Esophagus (tissue), 2 donors: ENCODE measurements around the gene CLDN3. TPM values are rescaled to one million over a fixed set of nuclear protein-coding genes. Genes with fewer than 3 reads are reported as not detected.
A peak's percentile ranks its signal among the peaks of the same experiment; 100 is the strongest.
"Not testable (repeated sequence)": the region's sequence is repeated elsewhere in the genome, so short reads cannot be mapped to it uniquely, and the experiment has no call there.

Source experiments
- H3K27ac ChIP-seq, 2 donors: one replicate each; pipeline ENCODE4 v1.5.1; 2013; ENCODE audit warnings: low read depth in 2 of 2, mild to moderate bottlenecking in 2 of 2, inconsistent platforms in 1 of 2, low read length in 1 of 2, moderate library complexity in 1 of 2
- H3K27me3 ChIP-seq, 2 donors: one replicate each; pipeline ENCODE4 v1.6.1; 2013; ENCODE audit warnings: low read length in 2 of 2, control low read depth in 1 of 2, mild to moderate bottlenecking in 1 of 2; ENCODE audit not compliant: insufficient read depth in 2 of 2, control insufficient read depth in 1 of 2
- H3K36me3 ChIP-seq, 2 donors: one replicate each; pipeline ENCODE4 v1.6.1; 2013; ENCODE audit warnings: low read length in 1 of 2; ENCODE audit not compliant: control insufficient read depth in 2 of 2, insufficient read depth in 2 of 2
- H3K4me1 ChIP-seq, 2 donors: one replicate each; pipeline ENCODE4 v1.6.1; 2013; ENCODE audit warnings: low read length in 1 of 2; ENCODE audit not compliant: control insufficient read depth in 2 of 2, insufficient read depth in 2 of 2
- H3K4me3 ChIP-seq, 2 donors: one replicate each; pipeline ENCODE4 v1.5.1; 2013; ENCODE audit warnings: low read length in 2 of 2, mild to moderate bottlenecking in 2 of 2, low read depth in 1 of 2, moderate library complexity in 1 of 2
- H3K9me3 ChIP-seq, 2 donors: one replicate each; pipeline ENCODE4 v1.6.1; 2013; ENCODE audit warnings: mild to moderate bottlenecking in 2 of 2, low read depth in 1 of 2, low read length in 1 of 2, moderate library complexity in 1 of 2; ENCODE audit not compliant: control insufficient read depth in 2 of 2, insufficient read depth in 1 of 2
- WGBS, 2 donors: extraction: QIAGEN DNeasy Blood & Tissue Kit; methylation state at CpG; one replicate each; pipeline ENCODE4 v1.1.7; 2013; 5-methylcytosine and 5-hydroxymethylcytosine counted together
- polyA plus RNA-seq, 2 donors: library from polyadenylated mRNA; stranded (reverse); fragments of 200-250 nt; gene quantifications; one replicate each; pipeline ENCODE4 v1.2.3, GENCODE V29; 2013
- donor health status: healthy with polysubstance abuse.
- donor health status: Bipolar disorder and iron deficiency.

CLDN3 gene
- polyA plus RNA-seq, 2 donors = 0.14 to 0.26 TPM

GRCh38 chr7:73727952-73728351 lies 42.1 kb downstream of the CLDN3 start:
- no peaks in the 10 kb centered on the region for H3K27me3 ChIP-seq
- no peaks in the 10 kb centered on the region for H3K36me3 ChIP-seq
- WGBS, 2 donors = 75 to 77% methylated on average over 3 of the region's 3 CpGs
- no peak overlapping the region for H3K4me3 ChIP-seq
- H3K4me1 ChIP-seq = peaks cover 0 to 2% of the 10 kb centered on the region in 2 donors
- no peaks in the 10 kb centered on the region for H3K9me3 ChIP-seq
- H3K27ac ChIP-seq = no peak overlapping the region

GRCh38 chr7:73726083-73726466 lies 44.0 kb downstream of the CLDN3 start:
- 41 to 65% methylated on average over 1 of the region's 1 CpG for WGBS, 2 donors
- H3K36me3 ChIP-seq = no peaks in the 10 kb centered on the region
- peaks cover 0 to 4% of the 10 kb centered on the region in 2 donors for H3K4me1 ChIP-seq

GRCh38 chr7:73723813-73724212 lies 46.3 kb downstream of the CLDN3 start:
- Histone ChIP-seq H3K4me1 (peaks cover 3 to 4% of the 10 kb centered on the region in 2 donors), H3K4me3 (no peak overlapping the region), H3K27me3 (no peaks in the 10 kb centered on the region), H3K36me3 (no peaks in the 10 kb centered on the region), H3K9me3 (no peaks in the 10 kb centered on the region), H3K27ac (no peak overlapping the region)
- 89 to 91% methylated on average over 3 of the region's 3 CpGs for WGBS, 2 donors

More at GRCh38 chr7:73726083-73726466, 44.0 kb downstream of the CLDN3 start:
- Histone ChIP-seq H3K4me3 (no peak overlapping the region), H3K27ac (no peak overlapping the region), H3K9me3 (no peaks in the 10 kb centered on the region), H3K27me3 (no peaks in the 10 kb centered on the region)

GRCh38 chr7:73722785-73723184 lies 47.3 kb downstream of the CLDN3 start:
- Histone ChIP-seq H3K27ac (no peak overlapping the region), H3K9me3 (no peaks in the 10 kb centered on the region), H3K27me3 (no peaks in the 10 kb centered on the region), H3K36me3 (no peaks in the 10 kb centered on the region), H3K4me1 (peaks cover 4 to 7% of the 10 kb centered on the region in 2 donors), H3K4me3 (no peak overlapping the region)
- 58 to 72% methylated on average over 6 of the region's 6 CpGs for WGBS, 2 donors

GRCh38 chr7:73722182-73722581 lies 47.9 kb downstream of the CLDN3 start:
- 64 to 73% methylated on average over 4 of the region's 4 CpGs for WGBS, 2 donors
- not testable (repeated sequence) for H3K4me3 ChIP-seq, H3K27ac ChIP-seq, H3K9me3 ChIP-seq, H3K36me3 ChIP-seq, H3K27me3 ChIP-seq
- H3K4me1 ChIP-seq = peaks cover 4 to 11% of the 10 kb centered on the region in 2 donors

GRCh38 chr7:73721377-73721817 lies 48.7 kb downstream of the CLDN3 start:
- WGBS, 2 donors = 39 to 60% methylated on average over 3 of the region's 3 CpGs
- Histone ChIP-seq H3K27me3 (no peaks in the 10 kb centered on the region), H3K27ac (no peak overlapping the region), H3K9me3 (no peaks in the 10 kb centered on the region), H3K4me1 (peaks cover 4 to 11% of the 10 kb centered on the region in 2 donors), H3K36me3 (no peaks in the 10 kb centered on the region), H3K4me3 (no peak overlapping the region)

- 96% methylated on average over 9 of the region's 9 CpGs for WGBS, 2 donors
Measured at GRCh38 chr7:73720443-73720842, 49.6 kb downstream of the CLDN3 start.

GRCh38 chr7:73719806-73720169 lies 50.3 kb downstream of the CLDN3 start:
- H3K4me3 ChIP-seq = peak overlapping the region in 1 of 2 donors; percentile 50
- peak overlapping the region in 1 of 2 donors; percentile 37 for H3K27ac ChIP-seq
- no peaks in the 10 kb centered on the region for H3K36me3 ChIP-seq
- H3K4me1 ChIP-seq = peaks cover 5 to 15% of the 10 kb centered on the region in 2 donors
- no peaks in the 10 kb centered on the region for H3K27me3 ChIP-seq
- H3K9me3 ChIP-seq = no peaks in the 10 kb centered on the region
- 10 to 11% methylated on average over 16 of the region's 16 CpGs for WGBS, 2 donors

More at GRCh38 chr7:73720443-73720842, 49.6 kb downstream of the CLDN3 start:
- not testable (repeated sequence) for H3K36me3 ChIP-seq, H3K27me3 ChIP-seq, H3K9me3 ChIP-seq, H3K27ac ChIP-seq, H3K4me3 ChIP-seq
- H3K4me1 ChIP-seq = peaks cover 5 to 15% of the 10 kb centered on the region in 2 donors

Other genes with a start within 250 kb of the CLDN3 start
- gene BAZ1B, start 248.0 kb downstream of the CLDN3 start, polyA plus RNA-seq = 10 to 100 TPM; 10.9 to 11.8 TPM
- 10 to 100 TPM; 30.0 to 43.5 TPM for gene BCL7B, start 212.6 kb downstream of the CLDN3 start, polyA plus RNA-seq
- 10 to 100 TPM in 1 of 2 donors, 1 to 10 TPM in 1; 7.6 to 13.7 TPM for gene TBL2, start 191.7 kb downstream of the CLDN3 start, polyA plus RNA-seq
- gene MLXIPL, start 145.7 kb downstream of the CLDN3 start, polyA plus RNA-seq = 1 to 10 TPM; 2.5 to 4.5 TPM
- under 1 TPM; 0.45 to 0.75 TPM for gene VPS37D, start 102.4 kb downstream of the CLDN3 start, polyA plus RNA-seq
- 1 to 10 TPM; 3.9 to 6.1 TPM for gene DNAJC30, start 86.8 kb downstream of the CLDN3 start, polyA plus RNA-seq
- 10 to 100 TPM; 39.9 to 43.5 TPM for gene BUD23, start 86.7 kb downstream of the CLDN3 start, polyA plus RNA-seq
- 1 to 10 TPM; 1.6 to 2.4 TPM for gene STX1A, start 50.6 kb downstream of the CLDN3 start, polyA plus RNA-seq
- gene ABHD11, start 31.5 kb downstream of the CLDN3 start, polyA plus RNA-seq = 10 to 100 TPM; 22.6 to 28.3 TPM
- gene CLDN4, start 60.7 kb upstream of the CLDN3 start, polyA plus RNA-seq = 100 to 1,000 TPM; 124 to 233 TPM
- gene METTL27, start 72.2 kb upstream of the CLDN3 start, polyA plus RNA-seq = 1 to 10 TPM in 1 of 2 donors, under 1 TPM in 1; 0.45 to 1.1 TPM
- gene TMEM270, start 90.9 kb upstream of the CLDN3 start, polyA plus RNA-seq = not detected